Gastrocnemius medialis (tissue), 4 donors: ENCODE measurements around the gene RBBP8NL. TPM values are rescaled to one million over a fixed set of nuclear protein-coding genes. Genes with fewer than 3 reads are reported as not detected.

Experiments used
- ATAC-seq, 2 donors: fragments of 150-250 bp; one replicate each; pipeline ENCODE4 v1.9.1; 2016
- DNase-seq, 2 donors: peaks; one replicate each; pipeline ENCODE4 v3.0.0-alpha.2; 2019
- H3K27ac ChIP-seq, 4 donors: fragments of 200-600 bp; sonication (generic); 1 replicate in 1 of 4; 2 replicates in 3 of 4; pipeline ENCODE4 v1.5.1; 2016 to 2018; ENCODE audit warnings: mild to moderate bottlenecking in 2 of 4, moderate library complexity in 1 of 4
- H3K27me3 ChIP-seq, 3 donors: fragments of 200-600 bp; sonication (generic) in 2 of 3; 1 replicate in 1 of 3; 2 replicates in 2 of 3; pipeline versions ENCODE4 v1.5.1 to v1.6.0; 2016 to 2019; ENCODE audit warnings: mild to moderate bottlenecking in 1 of 3, moderate library complexity in 1 of 3
- H3K36me3 ChIP-seq, 2 donors: fragments of 200-600 bp; sonication (generic) in 1 of 2; one replicate each; pipeline ENCODE4 v1.5.1; 2017 to 2018
- H3K4me1 ChIP-seq, 2 donors: fragments of 200-600 bp; sonication (generic) in 1 of 2; one replicate each; pipeline ENCODE4 v1.5.1; 2016 to 2017; ENCODE audit warnings: mild to moderate bottlenecking in 2 of 2
- H3K4me3 ChIP-seq, 4 donors: fragments of 200-600 bp; sonication (generic) in 3 of 4; 1 replicate in 1 of 4; 2 replicates in 3 of 4; pipeline ENCODE4 v1.5.1; 2016 to 2019; ENCODE audit warnings: mild to moderate bottlenecking in 2 of 4
- H3K9me3 ChIP-seq, 3 donors: fragments of 200-600 bp; sonication (generic) in 2 of 3; 1 replicate in 1 of 3; 2 replicates in 2 of 3; pipeline ENCODE4 v1.5.1; 2016 to 2019
- POLR2A ChIP-seq, 2 donors: fragments of 450-650 bp; IDR thresholded peaks; one replicate each; pipeline ENCODE4 v1.6.1; 2017; ENCODE audit warnings: antibody characterized with exemption in 2 of 2, mild to moderate bottlenecking in 2 of 2, moderate library complexity in 2 of 2
- in situ Hi-C, 4 donors: fragments of 200-750 bp; cut with MboI; loops; one replicate each; pipeline versions ENCODE4 v1.15.0 to v1.8.0; 2017; ENCODE audit warnings: low sequenced_read_pairs in 4 of 4
- intact Hi-C: fragments of 100-400 bp; cut with DNase I; formaldehyde crosslinking; loops from one replicate; pipeline ENCODE4 v1.15.1; 2023; ENCODE audit warnings: low total_unique reads
- total RNA-seq, 4 donors: library from RNA; depleted of rRNA; stranded (reverse); fragments of >200 nt; gene quantifications; one replicate each; pipeline versions ENCODE4 v1.1.0 to v1.2.3, GENCODE V29; 2016
- TF ChIP-seq, protein P1 (sequence below), 5 experiments: fragments of 450-650 bp in 3 of 5; fragments of 200-600 bp in 2 of 5; sonication (generic) in 2 of 5; IDR thresholded peaks in 4 of 5; conservative IDR thresholded peaks in 1 of 5; 1 replicate in 4 of 5; 2 replicates in 1 of 5; pipeline ENCODE4 v1.5.1; 2016 to 2019; ENCODE audit warnings: antibody characterized with exemption in 5 of 5, mild to moderate bottlenecking in 3 of 5, moderate library complexity in 3 of 5

The RBBP8NL gene
- total RNA-seq, 4 donors from 2014 or later, result not detected

- no peaks in the 10 kb centered on the region for H3K27me3 ChIP-seq
- no peak overlapping the region for H3K4me3 ChIP-seq
- H3K4me1 ChIP-seq, result peaks cover 16 to 21% of the 10 kb centered on the region in 2 donors
- ATAC-seq, result no peak
- in situ Hi-C loops, result loop anchor here (5.0 to 25.0 kb wide), 6 partner anchors 77 to 370 kb away; partner anchors contain the start of genes ADRM1 (in 1 of the 4) and MTG2 (in 1 of the 4)
- DNase-seq, result no peak
- intact Hi-C loops, result loop anchor here (1.0 to 10.0 kb wide), 2 partner anchors 80 to 197 kb away; partner anchors contain the start of genes ADRM1 and MTG2
- TF ChIP-seq, protein P1, sequence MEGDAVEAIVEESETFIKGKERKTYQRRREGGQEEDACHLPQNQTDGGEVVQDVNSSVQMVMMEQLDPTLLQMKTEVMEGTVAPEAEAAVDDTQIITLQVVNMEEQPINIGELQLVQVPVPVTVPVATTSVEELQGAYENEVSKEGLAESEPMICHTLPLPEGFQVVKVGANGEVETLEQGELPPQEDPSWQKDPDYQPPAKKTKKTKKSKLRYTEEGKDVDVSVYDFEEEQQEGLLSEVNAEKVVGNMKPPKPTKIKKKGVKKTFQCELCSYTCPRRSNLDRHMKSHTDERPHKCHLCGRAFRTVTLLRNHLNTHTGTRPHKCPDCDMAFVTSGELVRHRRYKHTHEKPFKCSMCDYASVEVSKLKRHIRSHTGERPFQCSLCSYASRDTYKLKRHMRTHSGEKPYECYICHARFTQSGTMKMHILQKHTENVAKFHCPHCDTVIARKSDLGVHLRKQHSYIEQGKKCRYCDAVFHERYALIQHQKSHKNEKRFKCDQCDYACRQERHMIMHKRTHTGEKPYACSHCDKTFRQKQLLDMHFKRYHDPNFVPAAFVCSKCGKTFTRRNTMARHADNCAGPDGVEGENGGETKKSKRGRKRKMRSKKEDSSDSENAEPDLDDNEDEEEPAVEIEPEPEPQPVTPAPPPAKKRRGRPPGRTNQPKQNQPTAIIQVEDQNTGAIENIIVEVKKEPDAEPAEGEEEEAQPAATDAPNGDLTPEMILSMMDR (IDR thresholded peaks at IDR 0.05 in 4 of 5, conservative IDR thresholded peaks at IDR 0.05 in 1 of 5), result no peak
- TF ChIP-seq POLR2A (IDR thresholded peaks at IDR 0.05), result no peak
- H3K9me3 ChIP-seq, result no peaks in the 10 kb centered on the region
- H3K36me3 ChIP-seq, result no peaks in the 10 kb centered on the region
- H3K27ac ChIP-seq, result peak overlapping the region; percentile 66 to 79 (median 75)
Measured at GRCh38 chr20:62381842-62382241, 45.5 kb downstream of the RBBP8NL start.

DNA sequence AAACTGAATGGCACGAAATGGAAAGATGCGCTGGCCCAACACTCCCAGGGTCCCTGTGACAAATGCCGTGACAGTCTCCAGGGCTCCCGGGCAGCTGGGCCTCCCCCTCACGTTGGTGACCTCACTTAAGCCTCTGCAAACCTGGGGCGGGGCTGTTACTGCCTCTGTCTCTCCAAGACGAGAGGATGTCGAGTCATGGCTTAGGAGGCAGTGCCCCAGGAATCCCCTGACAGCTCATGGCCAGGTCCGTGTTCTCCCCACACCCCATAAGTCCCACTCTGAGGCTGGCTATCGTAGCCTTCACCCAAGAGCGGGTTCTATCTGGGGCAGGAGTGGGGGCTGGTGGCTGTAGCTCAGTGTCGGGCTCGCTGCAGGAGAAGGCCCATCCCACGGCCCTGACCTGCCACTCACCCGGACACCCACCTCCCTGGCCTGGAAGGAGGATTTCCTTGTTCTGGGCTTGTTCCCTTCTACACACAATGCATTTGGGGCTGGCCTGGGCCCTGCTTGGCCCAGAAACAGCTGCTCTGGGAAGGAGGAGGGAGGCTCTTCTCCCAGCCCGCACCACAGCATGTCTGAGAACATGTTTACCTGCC, 46.0 kb downstream of the RBBP8NL start:
- no peak overlapping the region for H3K4me3 ChIP-seq

GRCh38 chr20:62378215-62378614, 49.1 kb downstream of the RBBP8NL start:
- peaks cover 9 to 17% of the 10 kb centered on the region in 2 donors for H3K4me1 ChIP-seq

More for the DNA sequence above, 46.0 kb downstream of the RBBP8NL start:
- Histone ChIP-seq H3K9me3 (no peaks in the 10 kb centered on the region), H3K36me3 (no peaks in the 10 kb centered on the region), H3K4me1 (peaks cover 21 to 22% of the 10 kb centered on the region in 2 donors), H3K27me3 (no peaks in the 10 kb centered on the region), H3K27ac (peak overlapping the region; percentile 66 to 79 (median 75))
- peak in 1 of 2 donors; percentile 10 for ATAC-seq
- no peak for DNase-seq
- intact Hi-C loops (loop anchor here (10.0 kb wide), 1 partner anchor 196 kb away; the partner anchor contains the start of gene MTG2), in situ Hi-C loops (loop anchor here (5.0 to 25.0 kb wide), 6 partner anchors 76 to 369 kb away; partner anchors contain the start of genes ADRM1 (in 1 of the 4) and MTG2 (in 1 of the 4))
- TF ChIP-seq, protein P1 (IDR thresholded peaks at IDR 0.05 in 4 of 5, conservative IDR thresholded peaks at IDR 0.05 in 1 of 5), result no peak
- TF ChIP-seq POLR2A (IDR thresholded peaks at IDR 0.05), result peak; percentile 0 to 13

DNA sequence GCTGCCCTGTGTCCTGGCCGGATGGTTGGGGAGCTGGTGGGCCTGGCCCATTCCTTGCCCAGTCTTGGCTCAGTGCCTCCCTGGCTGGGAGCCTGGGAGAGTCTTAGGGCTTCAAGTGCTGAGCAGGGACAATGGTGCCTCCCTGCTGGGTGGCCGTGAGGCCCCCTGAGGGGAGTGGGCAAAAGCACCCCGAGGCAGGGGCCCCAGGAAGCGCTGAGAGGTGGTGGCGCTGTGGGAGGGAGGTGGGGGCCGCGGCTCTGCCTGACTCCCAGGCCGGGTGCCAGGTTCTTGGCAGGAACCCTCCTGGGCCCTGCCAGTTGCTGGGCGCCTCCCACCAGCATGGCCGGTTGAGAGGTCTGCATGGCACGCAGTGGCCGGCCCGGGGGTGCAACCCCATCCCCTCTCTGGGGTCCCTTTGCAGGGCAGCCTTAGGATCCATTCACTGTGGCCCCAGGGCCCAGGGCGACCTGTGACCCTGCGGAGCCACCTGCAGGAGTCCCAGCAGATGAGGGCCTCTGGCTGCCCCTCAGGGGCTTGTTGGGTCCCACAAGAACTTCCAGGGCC, 49.6 kb downstream of the RBBP8NL start:
- Histone ChIP-seq H3K36me3 (no peaks in the 10 kb centered on the region), H3K4me3 (no peak overlapping the region), H3K27me3 (no peaks in the 10 kb centered on the region), H3K27ac (no peak overlapping the region), H3K9me3 (no peaks in the 10 kb centered on the region), H3K4me1 (peaks cover 8 to 17% of the 10 kb centered on the region in 2 donors)
- no peak for ATAC-seq
- DNase-seq, result no peak
- intact Hi-C loops (no loop called here), in situ Hi-C loops (loop anchor here in 2 of 4 donors (25.0 kb wide), 3 partner anchors 90 to 365 kb away; partner anchors contain the start of gene MTG2 (in 1 of the 2))
- TF ChIP-seq POLR2A (IDR thresholded peaks at IDR 0.05), result no peak
- TF ChIP-seq, protein P1 (IDR thresholded peaks at IDR 0.05 in 4 of 5, conservative IDR thresholded peaks at IDR 0.05 in 1 of 5), result no peak

More at GRCh38 chr20:62378215-62378614, 49.1 kb downstream of the RBBP8NL start:
- H3K36me3 ChIP-seq, result no peaks in the 10 kb centered on the region
- ATAC-seq (no peak), DNase-seq (no peak)
- intact Hi-C loops (no loop called here), in situ Hi-C loops (loop anchor here in 2 of 4 donors (25.0 kb wide), 3 partner anchors 91 to 366 kb away; partner anchors contain the start of gene MTG2 (in 1 of the 2))
- TF ChIP-seq, protein P1 (IDR thresholded peaks at IDR 0.05 in 4 of 5, conservative IDR thresholded peaks at IDR 0.05 in 1 of 5), result no peak
- no peak for TF ChIP-seq POLR2A (IDR thresholded peaks at IDR 0.05)
- H3K27ac ChIP-seq, result no peak overlapping the region
- H3K9me3 ChIP-seq, result no peaks in the 10 kb centered on the region
- no peak overlapping the region for H3K4me3 ChIP-seq
- H3K27me3 ChIP-seq, result no peaks in the 10 kb centered on the region
